Measurements from ENCODE around the gene SORL1.

The SORL1 gene

GRCh38 chr11:121539000-121539399, 86.9 kb downstream of the SORL1 start:
- DNase-seq (ENCODE audit: low read depth in 2 of 2) = no peak
- no peak overlapping the region for H3K4me3 ChIP-seq (replicated peaks in 1 of 2; ENCODE audit: low read depth in 2 of 2, low read length in 2 of 2)
- no peak for TF ChIP-seq CTCF (IDR thresholded peaks at IDR 0.05; ENCODE audit: low read depth, low read length)

- no peak for TF ChIP-seq CTCF (IDR thresholded peaks at IDR 0.05; ENCODE audit: low read depth, low read length)
- no peak overlapping the region for H3K4me3 ChIP-seq (replicated peaks in 1 of 2; ENCODE audit: low read depth in 2 of 2, low read length in 2 of 2)
- DNase-seq (ENCODE audit: low read depth in 2 of 2) = no peak
These were observed 88.5 kb downstream of the SORL1 start for GRCh38 chr11:121540627-121541026.

GRCh38 chr11:121543836-121544380, 91.8 kb downstream of the SORL1 start:
- no peak for TF ChIP-seq CTCF (IDR thresholded peaks at IDR 0.05; ENCODE audit: low read depth, low read length)
- DNase-seq (ENCODE audit: low read depth in 2 of 2) = no peak
- no peak overlapping the region for H3K4me3 ChIP-seq (replicated peaks in 1 of 2; ENCODE audit: low read depth in 2 of 2, low read length in 2 of 2)

GRCh38 chr11:121544956-121545355, 92.8 kb downstream of the SORL1 start:
- no peak for DNase-seq (ENCODE audit: low read depth in 2 of 2)
- no peak overlapping the region for H3K4me3 ChIP-seq (replicated peaks in 1 of 2; ENCODE audit: low read depth in 2 of 2, low read length in 2 of 2)
- TF ChIP-seq CTCF (IDR thresholded peaks at IDR 0.05; ENCODE audit: low read depth, low read length) = no peak

- DNase-seq (ENCODE audit: low read depth in 2 of 2) = no peak
- H3K4me3 ChIP-seq (replicated peaks in 1 of 2; ENCODE audit: low read depth in 2 of 2, low read length in 2 of 2) = no peak overlapping the region
- no peak for TF ChIP-seq CTCF (IDR thresholded peaks at IDR 0.05; ENCODE audit: low read depth, low read length)
These were observed 95.5 kb downstream of the SORL1 start for GRCh38 chr11:121547574-121547973.

GRCh38 chr11:121550247-121551030, 98.3 kb downstream of the SORL1 start:
- DNase-seq (ENCODE audit: low read depth in 2 of 2) = no peak
- no peak for TF ChIP-seq CTCF (IDR thresholded peaks at IDR 0.05; ENCODE audit: low read depth, low read length)
- H3K4me3 ChIP-seq (replicated peaks in 1 of 2; ENCODE audit: low read depth in 2 of 2, low read length in 2 of 2) = no peak overlapping the region

Measured in cardiac fibroblast (primary cell).